Measurements from ENCODE around the gene HEATR5A. TPM values are rescaled to one million over a fixed set of nuclear protein-coding genes. Genes with fewer than 3 reads are reported as not detected.
"Not testable (repeated sequence)": the region's sequence is repeated elsewhere in the genome, so short reads cannot be mapped to it uniquely, and the experiment has no call there.

Gene HEATR5A
- total and polyA plus RNA-seq, 9 donors, result 9.5 to 26.0 (median 13.2) TPM

GRCh38 chr14:31259040-31259435 is 161.3 kb downstream of the HEATR5A start:
- peaks cover 17% of the 10 kb centered on the region for H3K4me1 ChIP-seq (ENCODE audit: control insufficient read depth, insufficient read depth, low read length)
- not testable (repeated sequence) for DNase-seq; H3K36me3 ChIP-seq (ENCODE audit: control insufficient read depth, insufficient read depth, low read length); H3K4me3 ChIP-seq (ENCODE audit: low read length); H3K27ac ChIP-seq (ENCODE audit: low read length); H3K27me3 ChIP-seq (ENCODE audit: control insufficient read depth, insufficient read depth, low read length); H3K9me3 ChIP-seq (replicated peaks; ENCODE audit: control insufficient read depth, low read depth, low read length)
- 100% methylated on average over 1 of the region's 4 CpGs for WGBS (ENCODE audit: insufficient coverage)

GRCh38 chr14:31258427-31259039 is 161.8 kb downstream of the HEATR5A start:
- no peaks in the 10 kb centered on the region for H3K36me3 ChIP-seq (ENCODE audit: control insufficient read depth, insufficient read depth, low read length)
- no peak for DNase-seq
- no peaks in the 10 kb centered on the region for H3K9me3 ChIP-seq (replicated peaks; ENCODE audit: control insufficient read depth, low read depth, low read length)
- H3K4me1 ChIP-seq (ENCODE audit: control insufficient read depth, insufficient read depth, low read length), result peaks cover 12% of the 10 kb centered on the region
- H3K27me3 ChIP-seq (ENCODE audit: control insufficient read depth, insufficient read depth, low read length), result no peaks in the 10 kb centered on the region
- H3K27ac ChIP-seq (ENCODE audit: low read length), result no peak overlapping the region
- no CpG with 5 or more reads among the region's 3 CpGs for WGBS (ENCODE audit: insufficient coverage)
- no peak overlapping the region for H3K4me3 ChIP-seq (ENCODE audit: low read length)

- not testable (repeated sequence) for H3K36me3 ChIP-seq (ENCODE audit: control insufficient read depth, insufficient read depth, low read length); H3K27me3 ChIP-seq (ENCODE audit: control insufficient read depth, insufficient read depth, low read length); H3K9me3 ChIP-seq (replicated peaks; ENCODE audit: control insufficient read depth, low read depth, low read length); H3K4me1 ChIP-seq (ENCODE audit: control insufficient read depth, insufficient read depth, low read length); H3K4me3 ChIP-seq (ENCODE audit: low read length); H3K27ac ChIP-seq (ENCODE audit: low read length); DNase-seq
- WGBS (ENCODE audit: insufficient coverage), result 88% methylated on average over 9 of the region's 17 CpGs
These were observed 162.6 kb downstream of the HEATR5A start for GRCh38 chr14:31257554-31258426.

- Histone ChIP-seq H3K27me3 (ENCODE audit: control insufficient read depth, insufficient read depth, low read length) (no peaks in the 10 kb centered on the region), H3K27ac (ENCODE audit: low read length) (no peak overlapping the region), H3K36me3 (ENCODE audit: control insufficient read depth, insufficient read depth, low read length) (no peaks in the 10 kb centered on the region), H3K4me1 (ENCODE audit: control insufficient read depth, insufficient read depth, low read length) (peaks cover 5% of the 10 kb centered on the region), H3K4me3 (ENCODE audit: low read length) (no peak overlapping the region), H3K9me3 (replicated peaks; ENCODE audit: control insufficient read depth, low read depth, low read length) (no peaks in the 10 kb centered on the region)
- no CpG with 5 or more reads among the region's 1 CpG for WGBS (ENCODE audit: insufficient coverage)
- no peak for DNase-seq
These were observed 163.2 kb downstream of the HEATR5A start for GRCh38 chr14:31257244-31257553.

- Histone ChIP-seq H3K4me1 (ENCODE audit: control insufficient read depth, insufficient read depth, low read length) (peaks cover under 1% of the 10 kb centered on the region), H3K36me3 (ENCODE audit: control insufficient read depth, insufficient read depth, low read length) (no peaks in the 10 kb centered on the region), H3K27me3 (ENCODE audit: control insufficient read depth, insufficient read depth, low read length) (no peaks in the 10 kb centered on the region), H3K9me3 (replicated peaks; ENCODE audit: control insufficient read depth, low read depth, low read length) (no peaks in the 10 kb centered on the region), H3K4me3 (ENCODE audit: low read length) (no peak overlapping the region), H3K27ac (ENCODE audit: low read length) (no peak overlapping the region)
- 90% methylated on average over 2 of the region's 5 CpGs for WGBS (ENCODE audit: insufficient coverage)
- no peak for DNase-seq
These were observed 163.7 kb downstream of the HEATR5A start for GRCh38 chr14:31256534-31257243.

- not testable (repeated sequence) for DNase-seq; H3K27me3 ChIP-seq (ENCODE audit: control insufficient read depth, insufficient read depth, low read length); H3K36me3 ChIP-seq (ENCODE audit: control insufficient read depth, insufficient read depth, low read length); H3K27ac ChIP-seq (ENCODE audit: low read length); H3K9me3 ChIP-seq (replicated peaks; ENCODE audit: control insufficient read depth, low read depth, low read length); H3K4me1 ChIP-seq (ENCODE audit: control insufficient read depth, insufficient read depth, low read length); H3K4me3 ChIP-seq (ENCODE audit: low read length)
- no CpG with 5 or more reads among the region's 4 CpGs for WGBS (ENCODE audit: insufficient coverage)
These were observed 164.4 kb downstream of the HEATR5A start for GRCh38 chr14:31255918-31256317.

GRCh38 chr14:31255286-31255685 is 165.1 kb downstream of the HEATR5A start:
- no peak for DNase-seq
- Histone ChIP-seq H3K27me3 (ENCODE audit: control insufficient read depth, insufficient read depth, low read length) (no peaks in the 10 kb centered on the region), H3K36me3 (ENCODE audit: control insufficient read depth, insufficient read depth, low read length) (no peaks in the 10 kb centered on the region), H3K4me1 (ENCODE audit: control insufficient read depth, insufficient read depth, low read length) (no peaks in the 10 kb centered on the region), H3K9me3 (replicated peaks; ENCODE audit: control insufficient read depth, low read depth, low read length) (no peaks in the 10 kb centered on the region), H3K4me3 (ENCODE audit: low read length) (no peak overlapping the region), H3K27ac (ENCODE audit: low read length) (no peak overlapping the region)
- no CpG with 5 or more reads among the region's 2 CpGs for WGBS (ENCODE audit: insufficient coverage)

- Histone ChIP-seq H3K27ac (ENCODE audit: low read length) (no peak overlapping the region), H3K4me3 (ENCODE audit: low read length) (no peak overlapping the region), H3K9me3 (replicated peaks; ENCODE audit: control insufficient read depth, low read depth, low read length) (no peaks in the 10 kb centered on the region), H3K36me3 (ENCODE audit: control insufficient read depth, insufficient read depth, low read length) (no peaks in the 10 kb centered on the region), H3K27me3 (ENCODE audit: control insufficient read depth, insufficient read depth, low read length) (no peaks in the 10 kb centered on the region), H3K4me1 (ENCODE audit: control insufficient read depth, insufficient read depth, low read length) (no peaks in the 10 kb centered on the region)
- no CpG with 5 or more reads among the region's 9 CpGs for WGBS (ENCODE audit: insufficient coverage)
- DNase-seq, result no peak
These were observed 166.4 kb downstream of the HEATR5A start for GRCh38 chr14:31253746-31254471.

GRCh38 chr14:31252865-31253264 is 167.5 kb downstream of the HEATR5A start:
- no peaks in the 10 kb centered on the region for H3K27me3 ChIP-seq (ENCODE audit: control insufficient read depth, insufficient read depth, low read length)
- DNase-seq, result no peak
- no peaks in the 10 kb centered on the region for H3K4me1 ChIP-seq (ENCODE audit: control insufficient read depth, insufficient read depth, low read length)
- H3K36me3 ChIP-seq (ENCODE audit: control insufficient read depth, insufficient read depth, low read length), result no peaks in the 10 kb centered on the region
- H3K4me3 ChIP-seq (ENCODE audit: low read length), result no peak overlapping the region
- no peaks in the 10 kb centered on the region for H3K9me3 ChIP-seq (replicated peaks; ENCODE audit: control insufficient read depth, low read depth, low read length)
- no CpG with 5 or more reads among the region's 1 CpG for WGBS (ENCODE audit: insufficient coverage)
- H3K27ac ChIP-seq (ENCODE audit: low read length), result no peak overlapping the region
